ENCODE results near the gene FOXE3.

- TF ChIP-seq NR3C1 (IDR thresholded peaks at IDR 0.05): no peak
- no peak for TF ChIP-seq KDM1A (IDR thresholded peaks at IDR 0.05; ENCODE audit: low read depth)
- no peak for TF ChIP-seq JUN (IDR thresholded peaks at IDR 0.05)
- TF ChIP-seq, protein P1, sequence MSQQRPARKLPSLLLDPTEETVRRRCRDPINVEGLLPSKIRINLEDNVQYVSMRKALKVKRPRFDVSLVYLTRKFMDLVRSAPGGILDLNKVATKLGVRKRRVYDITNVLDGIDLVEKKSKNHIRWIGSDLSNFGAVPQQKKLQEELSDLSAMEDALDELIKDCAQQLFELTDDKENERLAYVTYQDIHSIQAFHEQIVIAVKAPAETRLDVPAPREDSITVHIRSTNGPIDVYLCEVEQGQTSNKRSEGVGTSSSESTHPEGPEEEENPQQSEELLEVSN (IDR thresholded peaks at IDR 0.05; ENCODE audit: borderline replicate concordance, low read depth): no peak
- TF ChIP-seq RARB (CRISPR knock-in tag; IDR thresholded peaks at IDR 0.05): no peak
- no peak for TF ChIP-seq POLR2A (IDR thresholded peaks at IDR 0.05; ENCODE audit: low read length)
- no peak for TF ChIP-seq RAD21 (conservative IDR thresholded peaks at IDR 0.05 in 1 of 2, IDR thresholded peaks at IDR 0.05 in 1 of 2)
- no peak for TF ChIP-seq HOXA7 (CRISPR knock-in tag; IDR thresholded peaks at IDR 0.05)
Observed at GRCh38 chr1:47465605-47466004, 49.5 kb downstream of the FOXE3 start.

Data from A549 (cell line).